ENCODE measurements around the gene OR1S1.
A peak's percentile ranks its signal among the peaks of the same experiment; 100 is the strongest.

OR1S1 gene

DNA sequence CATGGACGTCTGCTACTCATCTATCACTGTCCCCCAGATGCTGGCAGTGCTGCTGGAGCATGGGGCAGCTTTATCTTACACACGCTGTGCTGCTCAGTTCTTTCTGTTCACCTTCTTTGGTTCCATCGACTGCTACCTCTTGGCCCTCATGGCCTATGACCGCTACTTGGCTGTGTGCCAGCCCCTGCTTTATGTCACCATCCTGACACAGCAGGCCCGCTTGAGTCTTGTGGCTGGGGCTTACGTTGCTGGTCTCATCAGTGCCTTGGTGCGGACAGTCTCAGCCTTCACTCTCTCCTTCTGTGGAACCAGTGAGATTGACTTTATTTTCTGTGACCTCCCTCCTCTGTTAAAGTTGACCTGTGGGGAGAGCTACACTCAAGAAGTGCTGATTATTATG lies 32.9 kb upstream of the OR1S1 start:
- TF ChIP-seq, protein P1, sequence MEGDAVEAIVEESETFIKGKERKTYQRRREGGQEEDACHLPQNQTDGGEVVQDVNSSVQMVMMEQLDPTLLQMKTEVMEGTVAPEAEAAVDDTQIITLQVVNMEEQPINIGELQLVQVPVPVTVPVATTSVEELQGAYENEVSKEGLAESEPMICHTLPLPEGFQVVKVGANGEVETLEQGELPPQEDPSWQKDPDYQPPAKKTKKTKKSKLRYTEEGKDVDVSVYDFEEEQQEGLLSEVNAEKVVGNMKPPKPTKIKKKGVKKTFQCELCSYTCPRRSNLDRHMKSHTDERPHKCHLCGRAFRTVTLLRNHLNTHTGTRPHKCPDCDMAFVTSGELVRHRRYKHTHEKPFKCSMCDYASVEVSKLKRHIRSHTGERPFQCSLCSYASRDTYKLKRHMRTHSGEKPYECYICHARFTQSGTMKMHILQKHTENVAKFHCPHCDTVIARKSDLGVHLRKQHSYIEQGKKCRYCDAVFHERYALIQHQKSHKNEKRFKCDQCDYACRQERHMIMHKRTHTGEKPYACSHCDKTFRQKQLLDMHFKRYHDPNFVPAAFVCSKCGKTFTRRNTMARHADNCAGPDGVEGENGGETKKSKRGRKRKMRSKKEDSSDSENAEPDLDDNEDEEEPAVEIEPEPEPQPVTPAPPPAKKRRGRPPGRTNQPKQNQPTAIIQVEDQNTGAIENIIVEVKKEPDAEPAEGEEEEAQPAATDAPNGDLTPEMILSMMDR (IDR thresholded peaks at IDR 0.05; ENCODE audit: low read depth, low read length), result no peak
- Histone ChIP-seq H3K36me3 (no peaks in the 10 kb centered on the region), H3K4me1 (no peaks in the 10 kb centered on the region), H3K4me3 (ENCODE audit: low read depth, low read length) (no peak overlapping the region), H3K27me3 (no peaks in the 10 kb centered on the region), H3K9me3 (no peaks in the 10 kb centered on the region)
- DNase-seq, result peak; percentile 36

DNA sequence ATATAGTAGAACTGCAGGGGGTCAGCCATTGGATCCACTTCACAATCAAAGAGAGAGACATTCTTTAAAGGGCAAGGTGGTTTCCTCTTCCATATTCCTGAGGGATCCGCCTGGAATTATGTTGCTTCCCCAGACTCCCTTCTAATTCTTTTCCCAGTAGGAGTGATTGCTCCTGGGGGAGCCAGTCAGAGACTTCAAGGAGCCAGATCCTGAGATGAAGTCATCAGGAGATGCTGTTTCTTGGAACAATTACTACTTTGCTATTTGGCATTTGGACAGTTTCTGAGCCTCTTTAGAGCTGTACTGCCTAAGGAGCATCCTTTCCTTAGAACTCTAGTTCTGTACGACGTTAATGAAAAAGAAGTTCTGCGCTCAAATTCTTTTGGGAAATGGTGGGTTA lies 25.6 kb upstream of the OR1S1 start:
- H3K36me3 ChIP-seq, result no peaks in the 10 kb centered on the region
- H3K4me3 ChIP-seq (ENCODE audit: low read depth, low read length), result no peak overlapping the region
- H3K27me3 ChIP-seq, result no peaks in the 10 kb centered on the region
- no peaks in the 10 kb centered on the region for H3K9me3 ChIP-seq
- no peak for DNase-seq
- TF ChIP-seq, protein P1 (IDR thresholded peaks at IDR 0.05; ENCODE audit: low read depth, low read length), result no peak
- H3K4me1 ChIP-seq, result no peaks in the 10 kb centered on the region

DNA sequence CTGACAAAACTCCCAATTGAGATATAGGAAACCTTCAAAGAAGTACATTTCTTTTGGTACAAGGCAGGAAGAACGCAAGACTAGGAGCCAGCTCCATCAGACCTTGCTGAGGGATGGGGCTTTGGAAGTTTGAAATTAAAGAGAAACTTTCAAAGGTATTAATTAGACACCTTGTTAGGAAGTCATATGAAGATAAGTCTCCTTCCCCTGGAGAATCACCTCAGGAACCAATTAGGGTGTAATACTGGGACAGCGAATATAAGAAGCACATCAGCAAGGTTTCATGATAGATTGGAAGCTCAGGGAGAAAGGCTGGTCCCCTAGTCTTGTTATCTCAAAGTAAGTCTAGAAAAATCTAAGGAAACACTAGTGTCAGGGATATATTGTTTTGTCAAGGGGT lies 23.8 kb upstream of the OR1S1 start, which contains the start of gene OR9Q2:
Gene OR9Q2, plus strand, starts transcription at position 301 of the 400 bp plus-strand sequence. CDS start 1,421 bp downstream, outside the sequence.
- no peak for DNase-seq
- Histone ChIP-seq H3K36me3 (no peaks in the 10 kb centered on the region), H3K27me3 (no peaks in the 10 kb centered on the region), H3K4me1 (no peaks in the 10 kb centered on the region), H3K4me3 (ENCODE audit: low read depth, low read length) (no peak within 1 kb of the TSS), H3K9me3 (no peaks in the 10 kb centered on the region)
- TF ChIP-seq, protein P1 (IDR thresholded peaks at IDR 0.05; ENCODE audit: low read depth, low read length), result no peak

DNA sequence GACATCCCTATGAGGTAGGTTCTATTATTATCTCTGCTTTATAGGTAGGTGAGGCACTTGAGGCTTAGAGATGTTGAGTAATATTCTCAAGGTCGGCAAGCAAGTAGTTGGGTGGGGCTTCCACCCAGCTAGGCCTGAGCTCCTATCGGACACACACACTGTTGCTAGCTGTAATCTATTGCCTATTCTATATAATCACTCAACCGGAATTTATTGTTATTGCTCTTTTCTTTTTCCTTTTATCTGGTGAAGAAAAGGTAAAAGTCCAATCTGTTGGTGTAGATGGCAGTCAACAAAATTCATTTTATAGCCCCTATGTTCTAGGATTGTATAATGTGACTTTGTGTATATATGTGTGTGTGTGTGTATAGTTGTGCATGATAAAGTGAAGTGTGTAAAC lies 20.3 kb upstream of the OR1S1 start:
- TF ChIP-seq, protein P1 (IDR thresholded peaks at IDR 0.05; ENCODE audit: low read depth, low read length), result no peak
- no peaks in the 10 kb centered on the region for H3K9me3 ChIP-seq

DNA sequence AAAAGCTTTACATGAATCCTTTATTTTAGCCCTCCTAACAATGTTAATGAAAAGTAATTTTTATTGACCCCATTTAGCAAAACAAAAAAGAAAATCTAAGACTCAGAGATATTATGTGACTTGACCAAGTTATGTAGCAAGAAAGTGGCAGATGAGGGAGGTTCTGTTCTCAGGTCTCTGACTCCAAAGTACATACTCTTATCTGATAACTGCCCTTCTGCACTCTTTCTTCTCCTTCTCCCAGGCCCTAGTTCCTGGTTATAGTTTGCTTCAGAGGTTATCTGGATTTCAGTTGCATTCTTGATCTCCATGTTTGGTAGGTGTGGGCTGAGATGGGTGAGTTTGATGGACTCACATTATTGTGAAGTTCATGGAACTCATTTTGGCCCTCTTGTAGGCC lies 19.1 kb upstream of the OR1S1 start:
- no peak overlapping the region for H3K4me3 ChIP-seq (ENCODE audit: low read depth, low read length)
- H3K9me3 ChIP-seq, result no peaks in the 10 kb centered on the region
- H3K4me1 ChIP-seq, result no peaks in the 10 kb centered on the region
- TF ChIP-seq, protein P1 (IDR thresholded peaks at IDR 0.05; ENCODE audit: low read depth, low read length), result no peak
- DNase-seq, result no peak
- no peaks in the 10 kb centered on the region for H3K27me3 ChIP-seq
- no peaks in the 10 kb centered on the region for H3K36me3 ChIP-seq

More for the DNA sequence above, 20.3 kb upstream of the OR1S1 start:
- DNase-seq, result no peak
- Histone ChIP-seq H3K27me3 (no peaks in the 10 kb centered on the region), H3K36me3 (no peaks in the 10 kb centered on the region), H3K4me3 (ENCODE audit: low read depth, low read length) (no peak overlapping the region), H3K4me1 (no peaks in the 10 kb centered on the region)

DNA sequence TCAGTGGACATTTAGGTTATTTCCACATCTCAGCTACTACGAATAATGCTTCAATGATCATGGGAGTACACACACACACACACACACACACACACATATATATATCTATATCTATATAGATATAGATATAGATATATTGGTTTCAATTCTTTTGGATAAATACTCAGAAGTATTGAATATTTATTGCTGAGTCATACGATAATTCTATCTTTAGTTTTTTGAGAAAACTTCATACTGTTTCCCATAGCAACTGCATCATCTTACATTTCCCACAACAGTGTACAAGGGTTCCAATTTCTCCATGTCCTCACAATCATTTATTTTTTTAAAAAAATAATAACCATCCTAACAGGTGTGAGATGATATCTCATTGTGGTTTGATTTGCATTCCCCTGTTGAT lies 16.6 kb upstream of the OR1S1 start:
- no peaks in the 10 kb centered on the region for H3K36me3 ChIP-seq
- no peaks in the 10 kb centered on the region for H3K27me3 ChIP-seq
- DNase-seq, result no peak
- H3K9me3 ChIP-seq, result no peaks in the 10 kb centered on the region
- H3K4me3 ChIP-seq (ENCODE audit: low read depth, low read length), result no peak overlapping the region
- TF ChIP-seq, protein P1 (IDR thresholded peaks at IDR 0.05; ENCODE audit: low read depth, low read length), result no peak
- no peaks in the 10 kb centered on the region for H3K4me1 ChIP-seq
